Fibroblast of villous mesenchyme (primary cell): Measurements from ENCODE around the gene CHRNG. TPM values are rescaled to one million over a fixed set of nuclear protein-coding genes. Genes with fewer than 3 reads are reported as not detected.

Experiments
- DNase-seq: peaks from one replicate; pipeline ENCODE4 v3.0.0-alpha.2; 2010; ENCODE audit warnings: low read depth
- H3K4me3 ChIP-seq: 2 replicates; pipeline ENCODE4 v1.5.1; 2011; ENCODE audit warnings: low read depth, mild to moderate bottlenecking, low read length
- CTCF ChIP-seq: IDR thresholded peaks from 2 replicates; pipeline ENCODE4 v1.5.1; 2012; ENCODE audit warnings: low read depth, mild to moderate bottlenecking, low read length; ENCODE audit not compliant: insufficient read depth
- total RNA-seq: library from RNA; depleted of rRNA; stranded (reverse); fragments of >200 nt; gene quantifications from 2 replicates; pipeline ENCODE4 v1.2.3, GENCODE V29; 2012

The CHRNG gene
- total RNA-seq, 1 donor = not detected

GRCh38 chr2:232505856-232506255, 33.6 kb upstream of the CHRNG start:
- no peak for DNase-seq
- no peak overlapping the region for H3K4me3 ChIP-seq
- no peak for TF ChIP-seq CTCF

- no peak for TF ChIP-seq CTCF
- no peak overlapping the region for H3K4me3 ChIP-seq
- DNase-seq = no peak
Measured at GRCh38 chr2:232506709-232507108, 32.8 kb upstream of the CHRNG start.

- no peak for TF ChIP-seq CTCF
- no peak overlapping the region for H3K4me3 ChIP-seq
- no peak for DNase-seq
Measured at GRCh38 chr2:232508251-232508650, 31.2 kb upstream of the CHRNG start.

- no peak for DNase-seq
- no peak for TF ChIP-seq CTCF
- H3K4me3 ChIP-seq = no peak overlapping the region
Measured at GRCh38 chr2:232511336-232511890, 28.1 kb upstream of the CHRNG start.

GRCh38 chr2:232512602-232513001, 26.9 kb upstream of the CHRNG start:
- TF ChIP-seq CTCF = no peak
- no peak for DNase-seq
- no peak overlapping the region for H3K4me3 ChIP-seq

GRCh38 chr2:232513353-232513752, 26.1 kb upstream of the CHRNG start:
- TF ChIP-seq CTCF = no peak
- DNase-seq = no peak
- H3K4me3 ChIP-seq = no peak overlapping the region

GRCh38 chr2:232515639-232516038, 23.9 kb upstream of the CHRNG start:
- no peak for TF ChIP-seq CTCF
- DNase-seq = no peak
- H3K4me3 ChIP-seq = no peak overlapping the region
